Thymus (tissue), 11 donors: ENCODE results near the gene TAS2R41. TPM values are rescaled to one million over a fixed set of nuclear protein-coding genes. Genes with fewer than 3 reads are reported as not detected.

Source experiments
- DNase-seq, 9 donors: peaks; one replicate each; pipeline ENCODE4 v3.0.0-alpha.2; 2013; ENCODE audit warnings: low spot score in 9 of 9, low read depth in 6 of 9, missing footprints in 1 of 9
- H3K27ac ChIP-seq, 2 donors: one replicate each; pipeline ENCODE4 v1.5.1; 2013; ENCODE audit warnings: control low read depth in 1 of 2, low read depth in 1 of 2, low read length in 1 of 2, mild to moderate bottlenecking in 1 of 2, moderate library complexity in 1 of 2
- H3K27me3 ChIP-seq, 2 donors: one replicate each; pipeline ENCODE4 v1.5.1; 2013; ENCODE audit warnings: low read length in 1 of 2; ENCODE audit not compliant: control insufficient read depth in 2 of 2, insufficient read depth in 1 of 2
- H3K36me3 ChIP-seq, 2 donors: one replicate each; pipeline ENCODE4 v1.5.1; 2013; ENCODE audit warnings: low read length in 1 of 2, mild to moderate bottlenecking in 1 of 2, moderate library complexity in 1 of 2; ENCODE audit not compliant: control insufficient read depth in 2 of 2, insufficient read depth in 2 of 2
- H3K4me1 ChIP-seq, 2 donors: one replicate each; pipeline ENCODE4 v1.5.1; 2013; ENCODE audit warnings: low read length in 2 of 2; ENCODE audit not compliant: control insufficient read depth in 2 of 2, insufficient read depth in 2 of 2
- H3K4me3 ChIP-seq, 2 donors: one replicate each; pipeline ENCODE4 v1.5.1; 2013; ENCODE audit warnings: low read length in 2 of 2, control low read depth in 1 of 2, mild to moderate bottlenecking in 1 of 2
- H3K9me3 ChIP-seq, 2 donors: one replicate each; pipeline ENCODE4 v1.5.1; 2013; ENCODE audit warnings: low read length in 1 of 2, mild to moderate bottlenecking in 1 of 2; ENCODE audit not compliant: control insufficient read depth in 2 of 2, insufficient read depth in 1 of 2
- WGBS: extraction: QIAGEN DNeasy Blood & Tissue Kit; methylation state at CpG from one replicate; pipeline ENCODE4 v1.1.7; 2013; 5-methylcytosine and 5-hydroxymethylcytosine counted together
- polyA plus RNA-seq: library from polyadenylated mRNA; stranded (reverse); fragments of 200-250 nt; gene quantifications from one replicate; pipeline ENCODE4 v1.2.3, GENCODE V29; 2013
- total RNA-seq: library from RNA; stranded (reverse); fragments of 120-200 nt; gene quantifications from one replicate; pipeline ENCODE4 v1.2.4, GENCODE V29; 2013
- donor health status: healthy.

The TAS2R41 gene
- total and polyA plus RNA-seq, 2 donors: 0.02 to 0.24 TPM

DNA sequence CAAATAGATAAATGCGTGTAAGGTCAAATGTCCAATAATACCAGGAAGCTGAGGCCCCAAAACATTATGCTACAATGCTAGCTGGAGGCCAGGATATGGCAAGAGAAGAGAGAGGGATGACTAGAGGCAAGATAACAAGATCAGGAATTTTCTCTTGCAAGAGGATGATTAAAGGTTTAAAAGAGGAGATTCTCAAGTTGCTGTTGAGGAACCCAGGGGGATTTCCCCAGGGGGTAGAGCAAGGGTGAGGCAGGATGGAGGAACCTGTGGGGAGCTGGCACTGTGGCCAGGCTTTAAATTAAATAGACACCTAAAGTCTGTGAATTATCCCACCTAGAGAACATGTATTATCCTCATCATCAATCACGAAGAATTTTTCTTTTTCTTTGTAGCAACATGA, 37.8 kb upstream of the TAS2R41 start:
- no peaks in the 10 kb centered on the region for H3K27me3 ChIP-seq
- no peak overlapping the region for H3K27ac ChIP-seq
- H3K4me1 ChIP-seq: peaks cover 0 to 15% of the 10 kb centered on the region in 2 donors
- WGBS: 94% methylated on average over 2 of the region's 2 CpGs
- DNase-seq: no peak
- H3K36me3 ChIP-seq: no peaks in the 10 kb centered on the region
- H3K4me3 ChIP-seq: no peak overlapping the region
- H3K9me3 ChIP-seq: no peaks in the 10 kb centered on the region

DNA sequence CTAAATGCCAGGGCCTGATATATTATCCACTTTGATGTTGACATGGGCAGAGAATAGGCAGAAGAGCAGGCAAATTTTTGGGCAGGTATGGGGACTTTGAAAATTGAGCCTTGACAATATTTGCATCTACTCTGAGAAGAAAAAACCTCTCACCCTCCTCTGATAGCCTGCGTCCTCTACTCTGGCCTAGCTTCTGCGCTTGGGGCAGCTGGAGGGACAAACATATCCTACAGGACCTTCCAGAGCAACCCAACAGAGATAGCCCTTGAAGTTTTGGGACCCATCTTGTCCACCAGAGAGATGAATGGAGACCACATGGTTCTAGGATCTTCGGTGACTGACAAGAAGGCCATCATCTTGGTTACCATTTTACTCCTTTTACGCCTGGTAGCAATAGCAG, 34.5 kb upstream of the TAS2R41 start, which contains the start of gene TAS2R60:
Gene TAS2R60 (plus strand): TSS at position 301 of the 400 bp plus-strand sequence. CDS start 0 bp downstream, at position 301.
- over 99% methylated on average over 4 of the region's 4 CpGs for WGBS

DNA sequence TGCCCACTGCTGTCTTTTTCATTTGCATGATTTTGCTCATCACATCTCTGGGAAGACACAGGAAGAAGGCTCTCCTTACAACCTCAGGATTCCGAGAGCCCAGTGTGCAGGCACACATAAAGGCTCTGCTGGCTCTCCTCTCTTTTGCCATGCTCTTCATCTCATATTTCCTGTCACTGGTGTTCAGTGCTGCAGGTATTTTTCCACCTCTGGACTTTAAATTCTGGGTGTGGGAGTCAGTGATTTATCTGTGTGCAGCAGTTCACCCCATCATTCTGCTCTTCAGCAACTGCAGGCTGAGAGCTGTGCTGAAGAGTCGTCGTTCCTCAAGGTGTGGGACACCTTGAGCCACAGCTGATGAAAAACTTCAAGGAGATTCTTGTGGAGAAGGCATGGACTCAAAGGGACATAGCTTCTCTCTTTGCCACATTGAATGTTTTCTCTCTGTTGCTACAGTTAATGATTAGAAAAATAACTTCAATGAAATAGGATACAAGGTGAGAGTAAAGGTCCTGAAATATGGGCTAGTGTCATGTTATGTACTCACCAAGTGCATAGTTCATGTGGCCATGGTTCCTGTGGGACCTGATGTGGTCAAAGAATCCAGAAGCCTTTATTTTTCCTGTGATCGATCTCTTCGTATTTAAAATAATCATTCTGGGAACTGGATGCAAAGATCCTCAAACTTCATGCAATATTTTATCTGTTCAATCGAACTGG, 33.5 kb upstream of the TAS2R41 start:
- Histone ChIP-seq H3K27ac (no peak overlapping the region), H3K27me3 (no peaks in the 10 kb centered on the region), H3K4me3 (no peak overlapping the region), H3K4me1 (no peaks in the 10 kb centered on the region), H3K9me3 (no peaks in the 10 kb centered on the region), H3K36me3 (no peaks in the 10 kb centered on the region)
- no peak for DNase-seq
- 97% methylated on average over 6 of the region's 6 CpGs for WGBS

More for the DNA sequence above, 34.5 kb upstream of the TAS2R41 start, which contains the start of gene TAS2R60:
- DNase-seq: no peak
- H3K4me3 ChIP-seq: no peak within 1 kb of the TSS
- H3K9me3 ChIP-seq: no peaks in the 10 kb centered on the region
- H3K27me3 ChIP-seq: no peaks in the 10 kb centered on the region
- H3K4me1 ChIP-seq: no peaks in the 10 kb centered on the region
- H3K27ac ChIP-seq: no peak within 1 kb of the TSS
- no peaks in the 10 kb centered on the region for H3K36me3 ChIP-seq

DNA sequence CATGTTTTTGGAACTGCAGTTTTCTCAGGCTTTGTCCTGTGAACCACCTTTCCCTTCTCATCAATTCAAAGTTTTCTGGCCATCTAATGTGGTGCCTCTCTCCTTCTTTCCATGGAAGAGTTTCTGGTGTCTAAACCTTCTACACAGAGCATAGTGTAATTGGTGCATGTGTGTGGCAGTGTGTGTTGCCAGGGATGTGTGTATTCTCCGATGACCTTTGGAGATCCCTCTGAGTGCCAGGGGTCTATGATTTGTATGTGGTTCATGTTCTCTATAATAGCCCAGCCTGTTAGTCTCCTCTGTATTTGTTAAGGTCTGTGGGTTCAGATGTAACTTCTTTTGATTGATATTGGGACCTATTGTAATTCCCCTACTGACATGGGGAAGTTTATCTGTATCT, 32.9 kb upstream of the TAS2R41 start:
- Histone ChIP-seq H3K4me1 (no peaks in the 10 kb centered on the region), H3K9me3 (no peaks in the 10 kb centered on the region), H3K27me3 (no peaks in the 10 kb centered on the region), H3K27ac (no peak overlapping the region), H3K4me3 (no peak overlapping the region), H3K36me3 (no peaks in the 10 kb centered on the region)
- 98% methylated on average over 1 of the region's 1 CpG for WGBS
- no peak for DNase-seq

DNA sequence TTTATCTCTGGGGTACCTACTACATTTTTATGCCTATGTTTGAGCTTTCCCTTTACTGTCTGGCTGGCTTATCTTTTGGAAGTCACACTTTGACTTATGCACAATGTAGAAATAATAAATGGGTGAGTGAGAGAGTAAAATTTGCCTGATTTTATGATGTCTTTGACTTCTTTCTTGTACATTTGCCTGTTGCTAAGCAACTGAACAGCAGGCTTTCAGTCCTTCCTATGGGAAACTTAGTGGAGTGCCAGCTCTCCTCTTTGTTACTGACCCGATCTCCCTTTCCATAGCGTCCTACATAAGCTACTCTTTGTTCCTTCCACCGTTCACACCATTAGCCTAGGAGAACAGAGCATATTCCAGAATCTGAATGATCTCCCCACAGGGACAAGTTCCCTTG, 30.2 kb upstream of the TAS2R41 start:
- no peak for DNase-seq
- no peaks in the 10 kb centered on the region for H3K9me3 ChIP-seq
- H3K4me3 ChIP-seq: no peak overlapping the region
- H3K27me3 ChIP-seq: no peaks in the 10 kb centered on the region
- H3K4me1 ChIP-seq: no peaks in the 10 kb centered on the region
- WGBS: 97% methylated on average over 3 of the region's 3 CpGs
- H3K27ac ChIP-seq: no peak overlapping the region
- H3K36me3 ChIP-seq: no peaks in the 10 kb centered on the region

DNA sequence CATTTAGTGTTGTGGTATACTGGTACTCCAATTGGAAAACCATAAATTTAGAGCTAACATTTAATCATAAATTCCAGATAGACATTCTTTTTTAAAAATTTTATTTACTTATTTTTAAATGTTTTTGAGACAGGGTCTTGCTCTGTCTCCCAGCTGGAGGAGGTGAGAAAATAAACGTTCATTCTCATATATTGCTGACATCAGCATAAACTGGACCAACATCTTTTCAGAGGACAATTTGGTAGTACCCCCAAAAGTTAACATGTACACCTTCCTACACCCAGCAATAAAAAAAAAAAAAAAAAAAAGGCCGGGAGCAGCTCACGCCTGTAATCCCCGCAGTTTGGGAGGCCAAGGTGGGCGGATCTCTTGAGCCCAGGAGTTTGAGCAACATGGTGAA, 29.2 kb upstream of the TAS2R41 start:
- no peaks in the 10 kb centered on the region for H3K36me3 ChIP-seq
- no peak overlapping the region for H3K27ac ChIP-seq
- no peak overlapping the region for H3K4me3 ChIP-seq
- no peaks in the 10 kb centered on the region for H3K27me3 ChIP-seq
- 98% methylated on average over 5 of the region's 5 CpGs for WGBS
- no peak for DNase-seq
- no peaks in the 10 kb centered on the region for H3K9me3 ChIP-seq
- peaks cover 0 to 8% of the 10 kb centered on the region in 2 donors for H3K4me1 ChIP-seq

DNA sequence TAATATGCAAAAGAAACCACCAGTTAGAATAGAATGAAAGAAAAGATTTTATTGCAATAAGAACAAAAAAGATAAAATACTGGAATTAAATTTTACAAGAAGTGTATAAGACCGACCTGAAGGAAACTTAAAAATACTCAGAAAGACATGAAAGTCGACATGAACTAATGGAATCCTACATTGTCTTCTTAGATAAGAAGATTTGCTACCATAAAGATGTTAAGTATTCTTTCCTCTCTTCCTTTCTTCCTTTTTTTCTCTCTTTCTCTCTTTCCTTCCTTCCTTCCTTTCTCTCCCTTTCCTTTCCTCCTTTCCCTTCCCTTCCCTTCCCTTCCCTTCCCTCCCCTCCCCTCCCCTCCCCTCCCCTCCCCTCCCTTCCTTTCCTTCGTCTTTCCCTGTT, 27.9 kb upstream of the TAS2R41 start:
- Histone ChIP-seq H3K36me3 (no peaks in the 10 kb centered on the region), H3K4me1 (peaks cover 0 to 8% of the 10 kb centered on the region in 2 donors), H3K9me3 (no peaks in the 10 kb centered on the region), H3K27ac (no peak overlapping the region), H3K4me3 (no peak overlapping the region), H3K27me3 (no peaks in the 10 kb centered on the region)
- 96% methylated on average over 3 of the region's 3 CpGs for WGBS
- no peak for DNase-seq

DNA sequence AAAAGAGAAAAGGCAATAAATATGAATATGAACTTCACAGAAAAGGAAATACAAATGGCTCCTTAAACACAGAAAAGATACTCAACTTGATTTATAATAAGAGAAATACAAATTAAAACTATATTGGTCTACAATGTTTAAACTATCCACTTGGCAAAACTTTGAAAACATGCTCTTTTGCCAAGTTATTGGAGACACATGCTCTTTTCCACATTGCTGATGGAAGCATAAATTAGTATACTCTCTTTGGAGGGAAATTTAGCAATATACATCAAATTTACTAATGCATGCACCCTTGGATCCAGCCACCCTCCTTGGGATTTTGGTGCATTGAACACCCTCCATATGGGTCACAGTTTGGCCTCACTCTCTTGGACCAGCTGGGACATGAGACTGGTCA, 26.6 kb upstream of the TAS2R41 start:
- Histone ChIP-seq H3K4me1 (peaks cover 0 to 8% of the 10 kb centered on the region in 2 donors), H3K36me3 (no peaks in the 10 kb centered on the region), H3K4me3 (no peak overlapping the region), H3K27ac (no peak overlapping the region), H3K9me3 (no peaks in the 10 kb centered on the region), H3K27me3 (no peaks in the 10 kb centered on the region)
- no peak for DNase-seq

DNA sequence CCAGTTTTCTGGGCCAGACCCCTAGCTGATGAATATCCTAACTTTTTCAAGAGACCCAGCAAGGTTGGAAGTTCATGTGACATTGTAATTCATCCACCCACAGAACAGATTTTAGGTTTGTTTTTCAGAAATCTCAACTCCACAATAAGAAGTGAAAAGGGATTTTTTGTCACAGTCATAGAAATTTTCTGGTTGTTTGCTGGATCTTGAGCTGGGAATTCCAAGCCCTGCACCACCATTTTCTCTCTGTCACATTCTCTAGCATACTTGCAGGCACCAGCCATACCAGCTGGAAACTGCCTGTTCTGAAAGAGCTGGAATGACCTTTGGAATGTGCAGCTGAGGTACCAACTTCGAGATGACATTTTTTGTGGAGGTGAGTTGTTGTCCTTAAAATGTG, 25.9 kb upstream of the TAS2R41 start:
- Histone ChIP-seq H3K27ac (no peak overlapping the region), H3K27me3 (no peaks in the 10 kb centered on the region), H3K9me3 (no peaks in the 10 kb centered on the region), H3K4me1 (peaks cover 0 to 8% of the 10 kb centered on the region in 2 donors), H3K36me3 (no peaks in the 10 kb centered on the region), H3K4me3 (no peak overlapping the region)
- DNase-seq: no peak
- WGBS: 96% methylated on average over 1 of the region's 1 CpG
